LNCAP (cell line): ENCODE results near the gene DOK1.

ENCODE experiments used
- CTCF ChIP-seq: fragments of 450-650 bp; IDR thresholded peaks from 2 replicates; pipeline ENCODE4 v1.5.1; 2017; ENCODE audit warnings: mild to moderate bottlenecking

DOK1 gene

GRCh38 chr2:74522516-74522915, 32.0 kb upstream of the DOK1 start:
- no peak for TF ChIP-seq CTCF

GRCh38 chr2:74524005-74524404, 30.5 kb upstream of the DOK1 start:
- no peak for TF ChIP-seq CTCF

DNA sequence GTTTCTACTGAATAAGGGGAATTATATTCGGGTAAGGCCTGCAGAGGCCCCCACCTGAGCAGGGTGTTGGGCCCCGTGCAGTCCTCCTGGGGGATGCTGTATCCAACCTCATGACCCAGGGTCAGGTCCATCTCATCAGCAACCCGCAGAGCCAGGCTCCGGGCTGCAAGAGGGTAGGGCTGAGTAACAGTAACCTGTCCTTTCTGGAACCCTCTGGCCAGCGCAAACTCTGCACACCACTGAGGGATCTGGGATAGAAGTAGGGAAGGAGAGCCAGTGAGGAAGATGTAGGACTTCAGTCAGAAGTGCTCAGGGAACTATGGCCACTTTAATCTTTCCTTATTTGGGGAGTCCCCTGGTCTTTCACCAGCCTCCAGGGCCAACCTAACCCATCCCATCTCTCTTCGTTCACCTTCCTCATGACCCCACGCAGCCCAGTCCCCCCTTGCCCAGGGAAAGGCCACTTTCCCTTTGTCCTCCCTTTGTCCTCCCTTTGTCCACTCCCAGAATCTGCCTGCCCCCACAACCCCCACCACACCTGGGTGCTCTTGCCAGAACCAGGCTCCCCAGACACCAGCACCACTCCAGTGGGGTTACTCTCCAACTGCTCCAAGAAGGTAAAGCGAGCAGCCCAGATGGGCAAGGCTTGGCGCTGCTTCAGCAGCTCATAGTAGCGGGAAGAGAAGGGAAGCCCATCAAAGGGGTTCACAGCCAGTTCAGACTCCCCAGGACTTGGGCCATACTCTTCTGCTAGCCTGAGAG, 29.4 kb upstream of the DOK1 start:
- TF ChIP-seq CTCF: no peak

GRCh38 chr2:74525717-74526648, 28.5 kb upstream of the DOK1 start, which contains the start of gene DQX1:
DQX1 (minus strand) TSS chr2:74526231; CDS start chr2:74525729, 502 bp downstream.
- no peak for TF ChIP-seq CTCF

GRCh38 chr2:74526649-74527230, 27.8 kb upstream of the DOK1 start:
- no peak for TF ChIP-seq CTCF

DNA sequence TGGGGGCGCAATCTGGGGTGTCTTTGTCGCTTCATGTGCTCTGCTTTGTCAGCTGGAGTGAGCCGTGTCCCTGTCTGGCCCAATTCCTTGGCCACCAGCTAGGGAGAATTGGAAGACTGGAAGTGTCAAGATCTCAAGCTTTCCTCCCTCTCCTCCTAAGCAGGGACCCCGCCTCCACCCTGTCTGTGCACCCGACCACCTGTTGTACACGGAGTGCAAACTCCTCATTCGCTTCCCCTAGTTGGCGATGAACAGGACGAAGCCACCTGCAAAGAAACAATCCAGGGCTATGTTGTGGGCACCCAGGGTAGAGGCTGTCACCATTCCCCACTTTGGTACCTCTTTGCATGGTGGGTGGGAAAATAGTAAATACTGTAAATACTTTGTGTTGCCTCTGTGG, 26.8 kb upstream of the DOK1 start:
- TF ChIP-seq CTCF: no peak

- no peak for TF ChIP-seq CTCF
Observed at GRCh38 chr2:74528600-74529356, 25.7 kb upstream of the DOK1 start.
